HL-60 (cell line): ENCODE measurements around the gene SEZ6.
"Not testable (repeated sequence)": the region's sequence is repeated elsewhere in the genome, so short reads cannot be mapped to it uniquely, and the experiment has no call there.

Experiments used
- DNase-seq, 2 experiments: peaks; one replicate each; pipeline ENCODE4 v3.0.0-alpha.2; 2010 to 2020; ENCODE audit warnings: low read depth in 1 of 2, low spot score in 1 of 2
- H3K27ac ChIP-seq: fragments of 250-450 bp; sonication (Bioruptor Pico); replicated peaks from 2 replicates; pipeline ENCODE4 v1.5.1; 2020; ENCODE audit warnings: mild to moderate bottlenecking, moderate library complexity
- H3K27me3 ChIP-seq: fragments of 250-450 bp; sonication (Bioruptor Pico); 2 replicates; pipeline ENCODE4 v1.5.1; 2021; ENCODE audit warnings: mild to moderate bottlenecking, moderate library complexity; ENCODE audit not compliant: insufficient read depth, poor library complexity, severe bottlenecking
- H3K4me3 ChIP-seq: replicated peaks from 2 replicates; pipeline ENCODE4 v1.5.1; 2011; ENCODE audit warnings: mild to moderate bottlenecking, control low read depth, low read length; ENCODE audit not compliant: insufficient read depth
- CTCF ChIP-seq: IDR thresholded peaks from one replicate; pipeline ENCODE4 v1.5.1; 2011; ENCODE audit warnings: low read length, control low read depth, inconsistent platforms; ENCODE audit not compliant: insufficient read depth
- GABPA ChIP-seq: IDR thresholded peaks from 2 replicates; pipeline ENCODE4 v1.6.1; 2012; ENCODE audit warnings: low read depth
- POLR2AphosphoS5 ChIP-seq: IDR thresholded peaks from 2 replicates; pipeline ENCODE4 v1.6.1; 2012; ENCODE audit warnings: low read depth
- REST ChIP-seq: IDR thresholded peaks from 2 replicates; pipeline ENCODE4 v1.6.1; 2012; ENCODE audit warnings: low read depth; ENCODE audit not compliant: insufficient replicate concordance
- SPI1 ChIP-seq: IDR thresholded peaks from 2 replicates; pipeline ENCODE4 v1.6.1; 2012; ENCODE audit warnings: low read depth, mild to moderate bottlenecking, borderline replicate concordance

The SEZ6 gene

GRCh38 chr17:28937044-28937729 is 68.6 kb downstream of the SEZ6 start:
- no peaks in the 10 kb centered on the region for H3K27me3 ChIP-seq
- H3K4me3 ChIP-seq: no peak overlapping the region
- DNase-seq: peak in 1 of 2 experiments; percentile 88
- H3K27ac ChIP-seq: peak overlapping the region; percentile 42
- TF ChIP-seq SPI1: no peak
- no peak for TF ChIP-seq REST

GRCh38 chr17:28935744-28936460 is 69.9 kb downstream of the SEZ6 start:
- H3K27ac ChIP-seq: peak overlapping the region; percentile 5
- DNase-seq: no peak

GRCh38 chr17:28934508-28934907 is 71.3 kb downstream of the SEZ6 start:
- DNase-seq, H3K4me3 ChIP-seq, H3K27ac ChIP-seq, H3K27me3 ChIP-seq: not testable (repeated sequence)

More at GRCh38 chr17:28935744-28936460, 69.9 kb downstream of the SEZ6 start:
- no peak for TF ChIP-seq GABPA
- no peak for TF ChIP-seq POLR2AphosphoS5
- TF ChIP-seq CTCF: no peak
- TF ChIP-seq SPI1: no peak
- no peak for TF ChIP-seq REST
- Histone ChIP-seq H3K27me3 (no peaks in the 10 kb centered on the region), H3K4me3 (no peak overlapping the region)

- no peak overlapping the region for H3K27ac ChIP-seq
- no peak overlapping the region for H3K4me3 ChIP-seq
- no peaks in the 10 kb centered on the region for H3K27me3 ChIP-seq
- no peak for TF ChIP-seq POLR2AphosphoS5
- no peak for TF ChIP-seq CTCF
- TF ChIP-seq REST: no peak
- TF ChIP-seq GABPA: no peak
- no peak for TF ChIP-seq SPI1
- DNase-seq: no peak
These were observed 76.0 kb downstream of the SEZ6 start for GRCh38 chr17:28929787-28930186.
